A673 (cell line): Measurements from ENCODE around the gene TMEM168. TPM values are rescaled to one million over a fixed set of nuclear protein-coding genes. Genes with fewer than 3 reads are reported as not detected.
A peak's percentile ranks its signal among the peaks of the same experiment; 100 is the strongest.
"Not testable (repeated sequence)": the region's sequence is repeated elsewhere in the genome, so short reads cannot be mapped to it uniquely, and the experiment has no call there.

Experiments used
- BruUV-seq: library from RNA; stranded (reverse); fragments of 400-500 nt; replicated peaks from 2 replicates; lab custom pipeline; 2021; lab: Mats Ljungman, UMichigan
- CTCF ChIA-PET: fragments of 300-600 bp; sonication (Branson Sonifier 250); formaldehyde crosslinking; loops from one replicate; lab custom pipeline; 2022; ENCODE audit warnings: antibody characterized with exemption; lab: Charles Lee
- POLR2A ChIA-PET: fragments of 300-600 bp; sonication (Branson Sonifier 250); formaldehyde crosslinking; loops from one replicate; lab custom pipeline; 2022; ENCODE audit warnings: antibody characterized with exemption; ENCODE audit not compliant: low non-redundant PET; lab: Charles Lee
- DNase-seq: peaks from one replicate; pipeline ENCODE4 v3.0.0-alpha.2; 2015; ENCODE audit warnings: low spot score
- H3K27ac ChIP-seq: fragments of 200-600 bp; sonication (generic); 2 replicates; pipeline ENCODE4 v1.5.1; 2016; ENCODE audit warnings: mixed run types, low read depth, mild to moderate bottlenecking, mixed read lengths, antibody characterized with exemption, low read length; ENCODE audit not compliant: poor library complexity, severe bottlenecking
- H3K27me3 ChIP-seq: fragments of 200-600 bp; sonication (generic); replicated peaks from 2 replicates; pipeline ENCODE4 v1.6.1; 2017; ENCODE audit warnings: mixed run types, low read depth, mild to moderate bottlenecking, mixed read lengths, antibody characterized with exemption, low read length; ENCODE audit not compliant: insufficient read depth, poor library complexity
- H3K36me3 ChIP-seq: fragments of 200-600 bp; sonication (generic); 2 replicates; pipeline ENCODE4 v1.6.1; 2016; ENCODE audit warnings: mixed run types, mild to moderate bottlenecking, mixed read lengths, antibody characterized with exemption, low read length; ENCODE audit not compliant: insufficient read depth, poor library complexity, severe bottlenecking
- H3K4me1 ChIP-seq: fragments of 200-600 bp; sonication (generic); 2 replicates; pipeline ENCODE4 v1.6.1; 2017; ENCODE audit warnings: mixed run types, mild to moderate bottlenecking, mixed read lengths, antibody characterized with exemption, low read length; ENCODE audit not compliant: insufficient read depth, poor library complexity, severe bottlenecking
- H3K4me3 ChIP-seq: fragments of 200-600 bp; sonication (generic); 2 replicates; pipeline ENCODE4 v1.5.1; 2016; ENCODE audit warnings: low read depth, mixed run types, mild to moderate bottlenecking, mixed read lengths, low read length; ENCODE audit not compliant: poor library complexity, severe bottlenecking
- H3K9me3 ChIP-seq: fragments of 200-600 bp; sonication (generic); 2 replicates; pipeline ENCODE4 v1.6.1; 2016; ENCODE audit warnings: mixed run types, low read depth, mild to moderate bottlenecking, mixed read lengths, antibody characterized with exemption, low read length; ENCODE audit not compliant: poor library complexity, severe bottlenecking
- CTCF ChIP-seq: fragments of 300-800, 200-600 bp; sonication (generic); conservative IDR thresholded peaks from 2 replicates; pipeline ENCODE4 v1.5.1; 2017; ENCODE audit warnings: low read depth, mild to moderate bottlenecking, antibody characterized with exemption, low read length, moderate library complexity, mixed read lengths
- EZH2 ChIP-seq: fragments of 200-600 bp; sonication (generic); IDR thresholded peaks from 2 replicates; pipeline ENCODE4 v1.6.1; 2017; ENCODE audit warnings: borderline replicate concordance, low read depth, mild to moderate bottlenecking, mixed read lengths, antibody characterized with exemption, low read length; ENCODE audit not compliant: poor library complexity, severe bottlenecking
- intact Hi-C: fragments of 100-400 bp; cut with micrococcal nuclease; formaldehyde crosslinking; loops from one replicate; pipeline ENCODE4 v1.10.0; 2022; ENCODE audit not compliant: unreplicated experiment
- total RNA-seq: library from RNA; stranded (reverse); gene quantifications from 2 replicates; pipeline ENCODE4 v1.2.3, GENCODE V29; 2021

Gene TMEM168
- total RNA-seq, 1 experiment from 2014 or later, result 26.4 TPM

- Histone ChIP-seq H3K27me3 (no peaks in the 10 kb centered on the region), H3K27ac (no peak overlapping the region), H3K9me3 (no peaks in the 10 kb centered on the region), H3K36me3 (no peaks in the 10 kb centered on the region), H3K4me3 (no peak overlapping the region), H3K4me1 (no peaks in the 10 kb centered on the region)
- TF ChIP-seq EZH2, result no peak
- no peak for TF ChIP-seq CTCF
- intact Hi-C loops, result no loop called here
- DNase-seq, result no peak
- no TSS peak for BruUV-seq
- CTCF ChIA-PET, result no interaction called here
- POLR2A ChIA-PET, result no interaction called here
Observed at GRCh38 chr7:112800486-112800885, 10.3 kb upstream of the TMEM168 start.

GRCh38 chr7:112799448-112800120, 9.4 kb upstream of the TMEM168 start:
- H3K9me3 ChIP-seq, result no peaks in the 10 kb centered on the region
- H3K36me3 ChIP-seq, result no peaks in the 10 kb centered on the region
- DNase-seq, result no peak
- no peaks in the 10 kb centered on the region for H3K27me3 ChIP-seq
- H3K27ac ChIP-seq, result no peak overlapping the region
- no peak overlapping the region for H3K4me3 ChIP-seq
- intact Hi-C loops, result no loop called here
- ChIA-PET POLR2A (no interaction called here), CTCF (no interaction called here)
- H3K4me1 ChIP-seq, result no peaks in the 10 kb centered on the region
- no peak for TF ChIP-seq EZH2
- TF ChIP-seq CTCF, result no peak
- BruUV-seq, result no TSS peak

- POLR2A ChIA-PET, result no interaction called here
- Histone ChIP-seq H3K27ac (no peak overlapping the region), H3K27me3 (no peaks in the 10 kb centered on the region), H3K36me3 (no peaks in the 10 kb centered on the region), H3K4me3 (no peak overlapping the region), H3K4me1 (no peaks in the 10 kb centered on the region), H3K9me3 (no peaks in the 10 kb centered on the region)
- intact Hi-C loops, result no loop called here
- no TSS peak for BruUV-seq
- DNase-seq, result peak; percentile 14
- CTCF ChIA-PET, result no interaction called here
- TF ChIP-seq CTCF, result no peak
- TF ChIP-seq EZH2, result no peak
Observed at GRCh38 chr7:112798274-112799159, 8.3 kb upstream of the TMEM168 start.

GRCh38 chr7:112796552-112796951, 6.4 kb upstream of the TMEM168 start:
- CTCF ChIA-PET, POLR2A ChIA-PET, BruUV-seq, H3K9me3 ChIP-seq, H3K27ac ChIP-seq, H3K36me3 ChIP-seq, H3K4me1 ChIP-seq, DNase-seq, H3K4me3 ChIP-seq, H3K27me3 ChIP-seq, intact Hi-C loops: not testable (repeated sequence)
